UCSD-AML1 (cell line): ENCODE data around the gene DIP2C.

Experiments used
- DNase-seq: peaks from one replicate; lab custom pipeline; 2025; ENCODE audit not compliant: unreplicated experiment; lab: John Stamatoyannopoulos, UW

The DIP2C gene

GRCh38 chr10:627032-627992 is 62.2 kb downstream of the DIP2C start:
- no peak for DNase-seq

- DNase-seq: no peak
Observed at GRCh38 chr10:625751-626711, 63.4 kb downstream of the DIP2C start.

- DNase-seq: no peak
Observed at GRCh38 chr10:625333-625696, 64.2 kb downstream of the DIP2C start.

- DNase-seq: no peak
Observed at GRCh38 chr10:624605-625332, 64.7 kb downstream of the DIP2C start.

- no peak for DNase-seq
Observed at GRCh38 chr10:624312-624604, 65.2 kb downstream of the DIP2C start.

GRCh38 chr10:623477-624311 is 65.8 kb downstream of the DIP2C start:
- no peak for DNase-seq

- DNase-seq: no peak
Observed at GRCh38 chr10:623014-623413, 66.5 kb downstream of the DIP2C start.

GRCh38 chr10:621981-622740 is 67.3 kb downstream of the DIP2C start:
- no peak for DNase-seq

GRCh38 chr10:621513-621912 is 68.0 kb downstream of the DIP2C start:
- DNase-seq: no peak

- DNase-seq: no peak
Observed at GRCh38 chr10:620971-621370, 68.5 kb downstream of the DIP2C start.

- DNase-seq: no peak
Observed at GRCh38 chr10:620417-620816, 69.1 kb downstream of the DIP2C start.

GRCh38 chr10:619710-620109 is 69.8 kb downstream of the DIP2C start:
- DNase-seq: no peak

GRCh38 chr10:618229-618989 is 71.1 kb downstream of the DIP2C start:
- DNase-seq: no peak

GRCh38 chr10:617471-617870 is 72.0 kb downstream of the DIP2C start:
- no peak for DNase-seq

- DNase-seq: no peak
Observed at GRCh38 chr10:615583-616152, 73.8 kb downstream of the DIP2C start.

- DNase-seq: no peak
Observed at GRCh38 chr10:614790-615582, 74.5 kb downstream of the DIP2C start.

- no peak for DNase-seq
Observed at GRCh38 chr10:614139-614711, 75.2 kb downstream of the DIP2C start.
